Activated naive CD4-positive, alpha-beta T cell (primary cell): ENCODE data around the gene SREK1.
"Not testable (repeated sequence)": the region's sequence is repeated elsewhere in the genome, so short reads cannot be mapped to it uniquely, and the experiment has no call there.

ENCODE experiments used
- DNase-seq, 4 experiments: peaks; one replicate each; lab custom pipeline; 2025; lab: John Stamatoyannopoulos, UW

Gene SREK1

GRCh38 chr5:66222455-66222854 is 78.4 kb downstream of the SREK1 start:
- no peak for DNase-seq

- DNase-seq = not testable (repeated sequence)
Observed at GRCh38 chr5:66222896-66223295, 78.8 kb downstream of the SREK1 start.

- no peak for DNase-seq
Observed at GRCh38 chr5:66223637-66224036, 79.5 kb downstream of the SREK1 start.

- no peak for DNase-seq
Observed at GRCh38 chr5:66224274-66224673, 80.2 kb downstream of the SREK1 start.

- no peak for DNase-seq
Observed at GRCh38 chr5:66224773-66225553, 80.9 kb downstream of the SREK1 start.

GRCh38 chr5:66230551-66230950 is 86.5 kb downstream of the SREK1 start:
- DNase-seq = no peak

- no peak for DNase-seq
Observed at GRCh38 chr5:66231508-66231907, 87.4 kb downstream of the SREK1 start.

GRCh38 chr5:66232275-66232674 is 88.2 kb downstream of the SREK1 start:
- DNase-seq = no peak

- no peak for DNase-seq
Observed at GRCh38 chr5:66232706-66233445, 88.8 kb downstream of the SREK1 start.
